HG02642 (cell line): ENCODE measurements around the gene LARP6.
"Not testable (repeated sequence)": the region's sequence is repeated elsewhere in the genome, so short reads cannot be mapped to it uniquely, and the experiment has no call there.

Experiments
- ATAC-seq: cut with Tn5 transposase; IDR thresholded peaks from one replicate; pipeline ENCODE4 v1.9.1; 2021; ENCODE audit warnings: mild to moderate bottlenecking; ENCODE audit not compliant: unreplicated experiment, poor library complexity

LARP6 gene

DNA sequence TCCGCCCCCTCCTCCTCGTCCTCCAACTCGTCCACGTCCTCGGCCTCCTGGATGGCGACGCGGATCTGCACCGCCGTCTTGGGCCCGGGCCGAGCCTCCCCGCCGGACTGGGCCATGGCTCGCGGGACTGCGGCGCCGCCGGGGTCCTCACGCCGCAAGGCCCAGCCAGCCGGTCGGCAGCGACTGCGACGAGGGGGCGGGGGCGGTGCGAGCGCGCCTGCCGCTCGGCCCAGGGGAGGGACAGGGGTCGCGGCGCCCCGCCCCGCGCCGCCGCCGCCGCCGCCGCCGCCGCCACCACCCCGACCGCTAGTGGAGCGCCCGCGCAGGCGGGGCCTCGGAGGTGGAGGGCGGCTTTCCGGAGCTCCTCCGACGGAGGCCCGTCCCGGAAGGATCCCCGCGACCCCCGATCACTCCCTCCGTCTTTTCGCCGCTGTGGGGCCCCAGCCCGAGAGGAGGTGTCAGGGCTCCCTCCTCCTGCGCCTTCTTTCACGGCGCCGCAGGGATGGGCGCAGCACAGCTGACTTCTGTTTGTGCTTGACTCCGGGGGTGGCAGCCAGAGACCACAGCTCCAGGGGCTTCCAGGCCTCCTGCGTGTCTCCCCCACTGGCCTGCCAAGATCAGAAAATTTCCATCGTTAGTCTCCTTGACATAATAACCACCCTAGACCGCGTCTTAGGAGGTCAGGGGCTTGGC is at the start of gene LARP6:
TSS of gene LARP6 (minus strand) at position 185 of the 693 bp plus-strand sequence. CDS start at position 116, 69 bp downstream.
- ATAC-seq: no peak

DNA sequence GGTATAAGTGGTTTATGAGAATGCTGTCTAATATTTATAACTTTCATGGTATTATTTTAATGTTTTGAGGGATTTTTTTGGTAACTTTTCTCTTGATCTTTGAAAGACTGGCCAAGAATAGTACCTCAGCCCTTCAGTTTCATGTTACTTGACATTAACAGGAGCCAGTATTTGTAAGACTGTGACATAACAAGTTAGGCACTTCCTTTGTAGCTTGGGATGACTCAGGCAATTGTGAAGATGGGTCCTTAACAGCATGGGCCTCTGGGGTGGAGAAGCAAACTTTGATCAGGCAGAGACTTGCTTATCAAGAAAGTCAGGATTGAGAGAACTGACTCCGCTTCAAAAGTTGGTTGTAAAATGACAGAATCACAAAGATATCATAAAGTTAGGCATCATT is 48.1 kb upstream of the LARP6 start:
- no peak for ATAC-seq

DNA sequence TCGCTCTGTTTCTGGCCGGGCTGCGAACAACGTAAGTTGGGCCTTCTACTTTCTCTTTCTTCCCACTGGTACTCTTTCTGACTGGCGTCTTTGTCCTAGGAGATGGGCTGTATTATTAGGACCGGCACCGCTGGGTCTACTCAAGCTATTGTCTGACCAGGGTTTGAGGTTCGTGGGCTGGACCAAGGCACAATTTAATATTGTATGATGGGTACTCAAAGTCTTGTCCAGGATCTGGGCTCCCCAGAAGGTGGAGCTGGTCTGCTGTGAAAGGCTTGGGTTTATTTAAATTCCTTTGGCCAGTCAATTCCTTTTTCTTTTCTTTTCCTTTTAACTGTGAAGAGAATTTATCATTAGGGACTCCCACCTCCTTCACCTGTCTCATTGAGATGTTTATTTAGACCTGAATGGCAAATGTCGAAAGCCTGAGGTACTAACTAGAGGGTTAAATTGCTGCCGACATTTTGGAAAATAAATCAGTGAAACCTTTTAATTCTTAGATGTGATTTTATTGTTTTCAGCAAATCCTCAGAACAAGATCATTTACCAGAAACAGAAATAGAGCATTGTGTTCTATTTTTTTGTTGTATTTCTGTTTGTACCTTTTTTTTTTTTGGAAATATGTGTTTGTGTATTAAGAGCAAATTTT is 39.1 kb upstream of the LARP6 start:
- peak; percentile 30 for ATAC-seq

DNA sequence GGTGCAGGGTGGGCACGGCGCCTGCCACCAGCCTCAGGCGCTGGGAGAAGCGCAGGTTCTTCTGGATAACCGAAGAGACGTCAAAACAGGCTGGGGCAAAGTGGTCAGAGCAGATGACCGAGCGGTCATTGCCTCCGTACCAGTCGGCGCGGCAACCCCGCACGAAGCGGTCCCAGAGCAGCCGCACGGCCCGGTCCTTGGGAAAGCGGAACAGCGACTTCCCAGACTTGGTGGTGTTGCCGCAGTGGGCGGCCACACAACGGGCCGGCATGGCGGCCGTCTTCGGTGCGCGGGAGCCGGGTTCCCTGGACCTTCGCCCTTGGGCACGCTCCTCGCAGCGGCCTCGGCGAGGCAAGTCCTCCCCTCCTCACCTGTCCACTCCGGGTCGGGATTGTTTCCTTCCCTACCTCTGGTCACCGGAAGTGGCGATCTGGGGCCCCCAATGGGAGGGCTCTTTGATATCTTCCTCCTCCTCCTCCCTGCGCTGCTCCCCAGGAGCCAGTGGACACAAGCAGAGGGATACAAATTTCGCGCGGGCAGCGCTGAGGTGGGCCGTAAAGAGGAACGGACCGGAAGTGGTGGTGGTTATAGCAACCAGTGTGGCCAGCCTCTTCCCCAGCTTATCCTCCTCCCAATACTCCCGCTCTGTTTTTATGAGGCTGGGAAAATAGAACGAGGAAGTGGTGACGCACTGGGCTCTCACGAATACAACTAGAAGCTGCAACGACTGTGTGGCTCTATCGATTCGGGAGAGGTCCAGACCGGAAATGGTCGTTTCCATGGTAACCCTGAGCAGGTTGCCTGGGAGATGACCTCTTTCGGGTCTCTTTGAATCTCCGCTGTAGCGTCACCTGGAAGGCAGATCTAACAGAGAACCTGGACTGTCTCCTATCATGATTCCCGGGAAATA is 38.3 kb upstream of the LARP6 start, which contains the start of the genes LRRC49 and THAP10:
TSS of gene LRRC49 (plus strand) at position 825 of the 910 bp plus-strand sequence. CDS start at position 894, 69 bp downstream.
TSS of gene THAP10 (minus strand) at position 432 of the 910 bp plus-strand sequence. CDS start at position 271, 161 bp downstream.
- peak; percentile 79 for ATAC-seq

DNA sequence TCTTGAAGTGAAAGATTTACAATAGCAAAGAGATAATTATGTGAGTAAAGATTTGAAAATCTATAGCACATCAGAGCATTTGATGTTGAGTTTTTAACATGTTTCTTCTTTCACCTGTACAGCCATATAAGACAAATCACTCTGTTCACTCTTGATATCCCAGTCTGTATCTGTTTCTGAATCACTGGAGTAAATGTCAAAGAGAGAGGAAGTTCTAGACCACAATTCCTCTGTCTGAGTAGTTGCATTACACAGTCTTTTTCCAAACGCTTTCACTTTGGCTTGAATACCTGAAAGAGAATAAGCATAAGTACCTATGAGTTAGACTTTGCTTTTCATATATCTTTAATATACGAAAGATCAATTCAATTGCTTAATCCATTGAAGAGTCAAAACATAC is 28.4 kb upstream of the LARP6 start:
- ATAC-seq: no peak

DNA sequence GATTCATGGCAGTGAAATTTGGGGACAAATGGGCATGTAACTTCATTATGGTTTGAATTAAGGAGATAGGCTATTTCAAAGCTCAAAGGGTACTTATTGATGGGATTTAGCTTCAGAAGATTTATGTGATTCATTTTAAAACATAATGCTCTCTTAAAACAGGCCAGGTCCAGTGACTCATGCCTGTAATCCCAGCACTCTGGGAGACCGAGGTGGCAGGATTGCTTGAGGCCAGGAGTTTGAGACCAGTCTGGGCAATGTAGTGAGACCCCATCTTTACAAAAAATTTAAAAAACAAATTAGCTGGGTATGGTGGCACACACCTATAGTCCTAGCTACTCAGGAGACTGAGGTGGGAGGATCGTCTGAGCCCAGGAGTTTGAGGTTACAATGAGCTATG is 26.8 kb upstream of the LARP6 start:
- no peak for ATAC-seq

DNA sequence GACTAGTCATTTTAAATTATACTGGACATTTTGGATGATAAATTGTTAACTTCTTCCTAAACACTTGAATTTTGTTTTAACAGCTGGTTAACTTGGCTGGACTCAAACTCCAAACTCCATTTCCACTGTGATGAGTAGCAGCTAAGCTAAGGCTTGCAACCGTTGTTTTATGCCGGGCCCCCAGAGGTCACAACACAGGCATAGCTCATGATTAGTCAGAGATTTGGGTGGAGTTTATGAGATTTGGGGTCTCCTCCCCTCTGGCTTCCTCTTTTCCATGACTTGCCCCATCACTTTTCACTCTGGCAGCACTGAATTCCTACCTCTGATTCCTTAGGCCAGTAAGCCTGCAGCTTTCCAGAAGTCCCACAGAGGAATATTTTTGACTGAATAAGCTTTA is 25.4 kb upstream of the LARP6 start:
- ATAC-seq: no peak

DNA sequence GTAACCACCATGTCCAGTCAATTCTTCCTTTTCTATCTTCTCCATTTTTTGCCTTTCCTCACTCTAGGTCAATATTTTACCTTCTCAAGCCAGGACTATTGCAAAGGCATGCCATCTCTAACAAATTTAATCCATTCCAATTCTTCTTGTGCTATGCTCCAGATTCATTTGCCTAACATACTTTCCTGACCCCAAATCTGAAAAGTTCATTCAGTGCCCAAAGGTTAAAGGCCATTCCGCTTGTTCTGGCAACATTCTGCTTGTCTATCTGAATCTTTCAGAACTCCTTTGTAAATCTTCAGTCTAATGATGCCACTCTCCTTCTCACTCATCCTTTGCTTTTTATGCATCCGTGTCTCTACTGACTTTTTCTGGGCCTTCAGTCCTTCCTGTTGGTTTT is 22.7 kb upstream of the LARP6 start:
- ATAC-seq: no peak

DNA sequence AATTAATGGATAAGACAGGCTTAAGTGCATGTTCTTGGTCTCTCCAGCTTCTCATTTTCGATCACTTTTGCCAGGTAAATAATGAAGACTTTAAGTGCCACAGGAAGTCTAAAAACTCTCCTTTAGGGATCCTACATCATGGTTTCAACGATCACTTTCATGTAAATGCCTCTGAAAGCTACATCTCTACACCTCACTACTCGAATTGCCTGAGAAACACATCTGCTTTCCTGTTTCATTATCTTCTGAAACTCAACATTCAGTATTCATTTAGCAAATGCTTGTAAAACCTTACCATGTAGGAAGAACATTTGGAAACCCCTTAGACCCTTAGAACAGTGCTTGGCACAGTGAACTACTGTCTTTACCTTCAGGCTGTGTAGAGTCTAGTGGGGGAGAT is 22.1 kb upstream of the LARP6 start:
- ATAC-seq: no peak

DNA sequence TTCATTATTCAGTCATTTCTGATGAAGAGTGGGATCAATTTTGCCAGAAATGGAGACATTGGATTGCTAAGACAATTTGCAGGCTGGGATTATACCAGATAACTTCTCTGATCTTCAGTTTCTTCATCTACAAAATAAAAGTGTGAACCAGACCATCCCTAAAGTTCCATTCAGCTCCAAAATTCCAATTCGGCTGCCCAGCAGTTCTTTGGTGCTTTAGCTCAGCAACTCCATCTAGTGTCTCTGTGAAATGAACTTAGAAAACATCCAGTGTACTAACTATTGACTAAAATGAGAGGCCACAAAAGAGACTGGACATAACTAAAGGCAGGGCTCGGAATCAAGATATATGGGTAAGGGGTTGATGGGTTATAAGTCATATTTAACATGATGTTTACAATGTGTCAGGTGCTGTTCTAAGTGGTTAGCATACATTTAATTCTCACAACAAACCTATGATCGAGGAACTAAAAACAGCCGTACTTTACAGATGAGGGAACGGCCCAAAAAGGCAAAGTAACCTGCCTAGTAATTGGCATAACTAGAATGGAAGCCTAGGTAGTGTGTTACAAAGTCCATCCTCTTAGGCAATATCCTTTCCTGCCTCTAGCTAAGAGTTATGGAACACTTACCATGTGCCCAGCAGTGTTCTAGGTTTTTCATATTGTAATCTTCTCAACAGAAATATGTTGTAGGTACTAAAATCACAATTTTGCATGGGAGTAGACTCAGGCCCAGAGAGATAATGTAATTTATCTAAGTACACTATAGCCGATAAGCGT is 21.2 kb upstream of the LARP6 start:
- ATAC-seq: no peak

DNA sequence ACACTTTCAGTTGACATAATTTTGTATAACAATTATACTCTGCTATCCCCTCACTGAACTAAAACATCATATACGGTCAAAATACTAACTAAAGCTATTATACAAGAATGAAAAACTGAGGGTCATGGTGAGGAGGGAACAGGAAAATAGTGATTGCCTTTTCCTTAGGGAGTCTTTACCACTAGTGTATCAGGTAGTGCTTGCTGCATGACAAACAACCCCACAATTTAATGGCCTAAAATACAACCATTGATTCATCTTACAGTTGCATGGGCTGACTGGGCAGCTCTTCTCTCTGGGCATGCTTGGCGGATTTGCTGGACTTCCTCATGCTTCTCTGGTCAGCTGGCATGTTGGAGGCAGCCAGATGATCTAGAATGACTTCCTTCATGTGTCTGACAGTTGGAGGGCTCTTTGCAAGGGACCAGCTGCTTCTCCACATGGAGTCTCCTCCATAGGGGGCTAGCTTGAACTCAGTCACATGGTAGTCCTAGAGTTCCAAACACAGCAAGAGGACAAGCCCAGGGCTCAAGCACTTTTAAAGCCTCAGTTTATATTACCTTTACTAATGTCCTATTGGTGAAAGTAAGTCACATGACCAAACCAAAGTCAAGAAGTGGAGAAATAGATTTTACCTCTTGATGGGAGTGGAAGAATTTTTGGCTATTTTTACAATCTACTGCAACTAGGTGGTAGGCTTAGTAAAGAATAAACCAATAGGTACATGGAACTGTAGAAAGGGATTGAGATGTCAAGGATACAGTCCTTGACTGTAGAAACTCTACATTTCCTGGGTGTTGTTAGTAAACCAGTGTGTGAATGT is 19.5 kb upstream of the LARP6 start:
- no peak for ATAC-seq

DNA sequence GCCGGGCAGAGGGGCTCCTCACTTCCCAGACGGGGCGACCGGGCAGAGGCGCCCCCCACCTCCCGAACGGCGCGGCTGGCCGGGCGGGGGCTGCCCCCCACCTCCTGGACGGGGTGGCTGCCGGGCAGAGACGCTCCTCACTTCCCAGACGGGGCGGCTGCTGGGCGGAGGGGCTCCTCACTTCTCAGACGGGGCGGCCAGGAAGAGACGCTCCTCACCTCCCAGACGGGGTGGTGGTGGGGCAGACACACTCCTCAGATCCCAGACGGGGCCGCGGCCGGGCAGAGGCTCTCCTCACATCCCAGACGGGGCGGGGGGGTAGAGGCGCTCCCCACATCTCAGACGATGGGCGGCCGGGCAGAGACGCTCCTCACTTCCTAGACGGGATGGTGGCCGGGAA is 17.5 kb upstream of the LARP6 start:
- ATAC-seq: not testable (repeated sequence)

DNA sequence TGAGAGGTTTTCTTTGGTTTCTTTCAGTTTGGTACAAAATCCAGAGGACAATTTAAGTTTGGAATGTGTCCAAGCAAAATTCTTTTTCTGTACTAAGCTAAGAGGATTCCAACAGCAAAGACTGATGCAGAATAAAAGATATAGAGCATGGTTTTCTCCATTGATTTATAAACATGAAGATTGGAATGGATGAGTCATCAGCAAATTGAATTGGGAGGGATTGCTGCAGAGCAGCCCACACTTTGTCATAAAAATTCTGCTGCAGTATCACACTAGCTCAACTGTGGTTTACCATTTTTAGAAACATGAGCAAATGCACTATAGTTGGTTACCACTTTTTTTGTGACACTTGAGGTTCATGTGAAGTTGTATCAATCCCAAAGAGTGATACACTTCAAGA is 16.1 kb upstream of the LARP6 start:
- no peak for ATAC-seq

DNA sequence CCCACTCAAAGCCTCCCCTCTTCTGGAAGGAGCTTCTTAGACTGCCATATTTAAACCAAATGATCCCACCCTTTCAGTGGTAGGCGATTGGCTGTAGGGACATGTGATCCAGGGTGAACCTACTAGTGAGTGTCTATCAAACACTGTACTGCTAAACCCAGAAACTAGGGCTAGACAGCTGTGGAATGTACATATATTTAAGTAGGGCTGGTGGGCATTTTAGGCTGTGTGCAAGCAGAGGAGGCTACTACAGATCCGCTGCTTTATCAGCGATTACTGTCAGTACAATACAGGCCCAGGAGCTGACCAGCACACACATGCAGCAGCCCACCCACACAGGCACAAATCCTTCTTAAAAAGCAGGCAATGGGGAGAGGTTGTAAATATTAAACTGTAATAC is 15.4 kb upstream of the LARP6 start:
- ATAC-seq: no peak

DNA sequence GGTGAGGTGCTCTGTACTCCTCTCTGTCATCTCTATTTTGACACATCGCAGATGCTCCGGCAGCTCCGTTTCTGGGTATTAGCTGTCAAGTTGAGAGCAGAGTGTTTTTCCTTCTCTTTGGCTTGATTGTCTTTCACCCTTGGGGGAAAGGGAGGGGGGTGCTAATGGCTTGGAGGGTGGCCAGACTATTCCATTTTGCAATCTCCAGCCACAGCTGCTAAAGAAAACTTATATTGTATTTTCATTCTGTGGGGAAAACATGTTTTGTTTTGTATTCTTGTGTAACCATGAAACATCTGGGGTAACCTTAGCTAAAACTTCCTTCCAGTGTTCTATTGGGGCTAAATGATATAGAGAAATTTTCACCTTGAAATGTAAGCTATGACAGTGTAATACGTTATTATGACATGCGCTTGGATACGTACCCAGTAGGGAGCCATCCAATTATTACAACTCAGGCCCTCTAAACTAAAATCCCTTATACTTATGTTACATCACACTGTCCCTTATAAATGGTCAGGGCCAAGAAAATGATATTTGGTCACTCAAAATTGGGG is 14.0 kb upstream of the LARP6 start:
- ATAC-seq: no peak

DNA sequence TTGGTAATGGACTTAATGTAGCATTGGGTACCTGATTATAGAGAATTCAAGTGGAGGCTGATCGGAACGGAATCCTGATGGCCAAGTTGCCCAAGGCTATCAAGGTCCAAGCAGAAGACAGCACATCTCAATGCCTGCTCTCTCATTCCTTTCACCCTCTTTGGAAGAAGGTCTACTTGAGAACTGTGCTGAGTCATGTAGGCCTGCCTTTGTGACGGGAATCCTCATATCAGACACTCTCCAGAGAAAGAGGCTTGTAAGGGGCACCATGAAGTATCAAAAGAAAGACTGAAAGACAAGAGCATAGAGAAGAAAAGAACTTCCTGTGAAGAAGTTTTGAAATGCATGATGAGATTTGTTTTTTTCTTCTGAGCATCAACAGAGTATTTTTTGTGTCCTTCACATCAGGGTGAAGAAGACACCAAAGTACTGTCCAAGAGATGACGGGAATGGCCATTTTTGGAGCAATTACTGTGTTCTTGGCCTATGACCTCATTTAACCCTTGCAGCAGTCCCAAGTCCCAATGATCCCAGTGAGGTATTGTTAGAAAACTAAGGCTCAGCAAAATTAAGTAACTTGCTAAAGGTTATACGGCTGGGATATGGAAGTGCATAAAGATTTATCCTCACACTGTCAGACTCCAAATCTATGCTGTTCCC is 13.2 kb upstream of the LARP6 start:
- no peak for ATAC-seq

DNA sequence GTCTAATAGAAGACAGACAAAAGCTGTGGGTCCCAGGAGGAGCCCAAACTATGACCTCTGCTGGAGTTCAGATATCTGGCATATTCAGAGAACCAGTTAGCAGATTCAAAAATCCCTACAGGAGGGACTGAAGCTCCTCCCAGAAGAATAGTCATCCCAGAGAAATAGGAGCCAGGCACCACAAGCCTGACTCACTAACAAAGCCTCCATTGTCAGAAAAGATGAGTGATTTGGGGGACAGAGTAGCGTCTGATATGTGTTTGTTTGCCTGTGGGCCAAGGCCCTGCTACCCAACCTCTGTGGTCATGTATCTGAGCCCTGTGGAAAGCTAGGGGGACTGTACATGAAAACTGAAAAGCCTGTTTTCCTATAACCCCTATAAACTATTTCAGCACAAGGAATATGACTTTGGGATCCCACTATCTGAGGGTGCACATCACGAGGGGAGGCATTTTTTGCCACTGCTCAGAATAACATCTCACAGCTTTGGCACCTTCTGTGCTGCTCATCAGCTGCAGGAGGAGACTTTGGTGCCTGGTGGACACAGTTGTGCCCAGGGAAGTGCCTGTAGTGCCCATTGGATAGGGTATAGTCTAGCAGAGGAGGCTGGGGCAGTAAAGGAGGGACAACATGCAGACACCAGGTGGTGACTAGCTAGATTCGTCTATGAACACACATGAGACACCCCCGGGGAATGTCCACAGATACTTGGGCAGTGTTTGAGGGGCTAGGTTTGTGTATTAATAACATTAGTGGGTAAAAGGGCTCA is 9.7 kb upstream of the LARP6 start:
- no peak for ATAC-seq

DNA sequence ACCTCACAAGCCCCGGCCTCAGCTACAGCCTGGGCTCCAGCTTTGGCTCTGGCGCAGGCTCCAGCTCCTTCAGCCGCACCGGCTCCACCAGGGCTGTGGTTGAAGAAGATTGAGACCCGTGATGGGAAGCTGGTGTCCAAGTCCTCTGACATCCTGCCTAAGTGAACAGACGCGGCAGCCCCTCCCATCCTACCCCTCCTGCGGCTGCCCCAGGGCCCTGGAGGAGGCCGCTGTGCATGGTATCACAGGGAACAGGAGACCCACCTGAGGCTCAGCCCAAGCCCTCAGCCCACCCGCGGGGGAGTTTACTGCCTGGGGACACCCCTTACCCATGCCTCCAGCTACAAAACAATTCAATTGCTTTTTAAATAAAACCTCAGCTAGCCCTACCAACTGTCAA is 6.0 kb upstream of the LARP6 start:
- ATAC-seq: no peak
